Endothelial cell of umbilical vein (primary cell): ENCODE data around the gene OR10G2. TPM values are rescaled to one million over a fixed set of nuclear protein-coding genes. Genes with fewer than 3 reads are reported as not detected.

ENCODE experiments used
- BruUV-seq: library from RNA; stranded (reverse); fragments of 400-500 nt; replicated peaks from 2 replicates; lab custom pipeline; 2021; lab: Mats Ljungman, UMichigan
- CTCF ChIA-PET: fragments of 300-600, 350-600 bp; sonication (Branson Sonifier 250); formaldehyde crosslinking; loops from one replicate; lab custom pipeline; 2021; ENCODE audit warnings: antibody characterized with exemption, inconsistent platforms; lab: Charles Lee
- POLR2A ChIA-PET: fragments of 300-600, 350-600 bp; sonication (Branson Sonifier 250); formaldehyde crosslinking; loops from one replicate; lab custom pipeline; 2021; ENCODE audit warnings: antibody characterized with exemption, inconsistent platforms; lab: Charles Lee
- DNase-seq: peaks from one replicate; pipeline ENCODE4 v3.0.0-alpha.2; 2011; ENCODE audit warnings: low read depth, low spot score
- FAIRE-seq: peaks from 2 replicates; lab custom pipeline; 2011; peaks lifted over from hg19 to GRCh38; lab: Jason Lieb, UNC
- H2AFZ ChIP-seq: 2 replicates; pipeline ENCODE4 v1.6.0; 2012; ENCODE audit warnings: low read depth, low read length, control low read depth, inconsistent platforms
- H3K27ac ChIP-seq: 2 replicates; pipeline ENCODE4 v1.5.1; 2011; ENCODE audit warnings: low read depth, mild to moderate bottlenecking, control low read depth, low read length, moderate library complexity; ENCODE audit not compliant: insufficient read depth
- H3K27me3 ChIP-seq, 2 experiments: 2 replicates each; pipeline versions ENCODE4 v1.6.0 to v1.6.1; 2011; ENCODE audit warnings: low read length in 2 of 2, mixed read lengths in 1 of 2; ENCODE audit not compliant: control insufficient read depth in 2 of 2, insufficient read depth in 2 of 2
- H3K36me3 ChIP-seq, 2 experiments: 2 replicates in 1 of 2; 3 replicates in 1 of 2; pipeline ENCODE4 v1.5.1; 2011; ENCODE audit warnings: low read length in 2 of 2, mild to moderate bottlenecking in 1 of 2, moderate library complexity in 1 of 2; ENCODE audit not compliant: control insufficient read depth in 2 of 2, insufficient read depth in 2 of 2; ENCODE audit errors: extremely low read depth in 1 of 2
- H3K4me1 ChIP-seq: 3 replicates; pipeline ENCODE4 v1.5.1; 2011; ENCODE audit warnings: mild to moderate bottlenecking, low read length; ENCODE audit not compliant: control insufficient read depth, insufficient read depth; ENCODE audit errors: extremely low read depth
- H3K4me2 ChIP-seq: 2 replicates; pipeline ENCODE4 v1.6.1; 2011; ENCODE audit warnings: low read length, control low read depth, mixed read lengths; ENCODE audit not compliant: insufficient read depth
- H3K4me3 ChIP-seq, 3 experiments: fragments of 200-600 bp in 1 of 3; sonication (generic), shearing (Covaris generic) in 1 of 3; replicated peaks in 1 of 3; 2 replicates each; pipeline ENCODE4 v1.5.1; 2011 to 2016; ENCODE audit warnings: control low read depth in 3 of 3, low read length in 3 of 3, mild to moderate bottlenecking in 2 of 3, inconsistent platforms in 1 of 3, low read depth in 1 of 3, moderate library complexity in 1 of 3; ENCODE audit not compliant: insufficient read depth in 1 of 3
- H3K79me2 ChIP-seq: 2 replicates; pipeline ENCODE4 v1.6.0; 2012; ENCODE audit warnings: low read length, inconsistent platforms; ENCODE audit not compliant: control insufficient read depth, insufficient read depth
- H3K9ac ChIP-seq: replicated peaks from 2 replicates; pipeline ENCODE3; 2011; ENCODE audit warnings: low read length, control low read depth; ENCODE audit not compliant: insufficient read depth; ENCODE audit errors: extremely low read depth
- H3K9me1 ChIP-seq: replicated peaks from 3 replicates; pipeline ENCODE4 v1.6.0; 2011; ENCODE audit warnings: mild to moderate bottlenecking, low read length; ENCODE audit not compliant: control insufficient read depth, insufficient read depth; ENCODE audit errors: extremely low read depth
- H3K9me3 ChIP-seq: replicated peaks from 2 replicates; pipeline ENCODE4 v1.5.1; 2012; ENCODE audit warnings: low read length, inconsistent platforms; ENCODE audit not compliant: control insufficient read depth, insufficient read depth
- H4K20me1 ChIP-seq: replicated peaks from 2 replicates; pipeline ENCODE3; 2011; ENCODE audit warnings: mild to moderate bottlenecking, low read length; ENCODE audit not compliant: control insufficient read depth, insufficient read depth; ENCODE audit errors: extremely low read depth
- CTCF ChIP-seq, 2 donors: IDR thresholded peaks; 1 replicate in 1 of 2; 2 replicates in 1 of 2; pipeline ENCODE4 v1.5.1; 2011; ENCODE audit warnings: low read length in 2 of 2, mild to moderate bottlenecking in 2 of 2, moderate library complexity in 2 of 2, control low read depth in 1 of 2, inconsistent platforms in 1 of 2, low read depth in 1 of 2; ENCODE audit not compliant: insufficient read depth in 1 of 2; ENCODE audit errors: extremely low read depth in 1 of 2
- EZH2 ChIP-seq: IDR thresholded peaks from 2 replicates; pipeline ENCODE4 v1.6.1; 2012; ENCODE audit warnings: borderline replicate concordance, low read depth, mild to moderate bottlenecking, moderate library complexity, low read length, inconsistent platforms; ENCODE audit not compliant: severe bottlenecking
- FOS ChIP-seq: IDR thresholded peaks from 2 replicates; pipeline ENCODE4 v1.6.1; 2011; ENCODE audit warnings: mild to moderate bottlenecking, low read length, moderate library complexity, borderline replicate concordance; ENCODE audit not compliant: insufficient read depth
- GATA2 ChIP-seq: IDR thresholded peaks from 2 replicates; pipeline ENCODE4 v1.7.0; 2011; ENCODE audit warnings: low read depth, mild to moderate bottlenecking, moderate library complexity, mixed read lengths, low read length; ENCODE audit not compliant: insufficient read length, insufficient read depth
- JUN ChIP-seq: IDR thresholded peaks from 2 replicates; pipeline ENCODE4 v1.6.1; 2011; ENCODE audit warnings: borderline replicate concordance, low read depth; ENCODE audit not compliant: insufficient read length, insufficient read depth
- MAX ChIP-seq: IDR thresholded peaks from 2 replicates; pipeline ENCODE4 v1.6.1; 2011; ENCODE audit not compliant: insufficient read depth, insufficient read length
- MYC ChIP-seq: IDR thresholded peaks from one replicate; pipeline ENCODE4 v1.6.1; 2011; ENCODE audit warnings: mild to moderate bottlenecking, low read depth, low read length
- POLR2A ChIP-seq: IDR thresholded peaks from 2 replicates; pipeline ENCODE4 v1.6.1; 2012; ENCODE audit warnings: low read depth, mild to moderate bottlenecking, control low read depth, low read length
- POLR2AphosphoS5 ChIP-seq: IDR thresholded peaks from 2 replicates; pipeline ENCODE4 v1.6.1; 2012; ENCODE audit warnings: low read depth, mild to moderate bottlenecking, control low read depth, low read length, moderate library complexity; ENCODE audit not compliant: insufficient read depth
- dilution Hi-C: fragments of 300-500 bp; cut with MboI; formaldehyde crosslinking; loops from one replicate; pipeline ENCODE4 v1.15.0; 2019; ENCODE audit warnings: low sequenced_read_pairs; ENCODE audit not compliant: extremely low pct_ligation_motif_present
- intact Hi-C: fragments of 100-400 bp; cut with micrococcal nuclease; formaldehyde crosslinking; loops from one replicate; pipeline ENCODE4 v1.10.0; 2022
- polyA plus RNA-seq, 4 experiments: library from polyadenylated mRNA; depleted of rRNA in 3 of 4; stranded (reverse) in 3 of 4; unstranded in 1 of 4; fragments of >200 nt; gene quantifications; 2 replicates each; pipeline versions ENCODE4 v1.2.1 to v1.2.3, GENCODE V29; 2011 to 2012; ENCODE audit warnings: missing spikeins in 1 of 4
- total RNA-seq: library from RNA; stranded (reverse); gene quantifications from 2 replicates; pipeline ENCODE4 v1.2.3, GENCODE V29; 2021

Gene OR10G2
- total and polyA plus RNA-seq, 2 donors (not counting 3 experiments of a cell fraction or from before 2014, with no cell fraction given): not detected

GRCh38 chr14:21626491-21627230 lies 8.1 kb downstream of the OR10G2 start:
- DNase-seq (no peak), FAIRE-seq (no peak)
- Histone ChIP-seq H3K4me1 (no peaks in the 10 kb centered on the region), H3K79me2 (no peaks in the 10 kb centered on the region), H3K27me3 (no peaks in the 10 kb centered on the region), H3K27ac (no peak overlapping the region), H2AFZ (no peak overlapping the region), H3K36me3 (no peaks in the 10 kb centered on the region), H3K9me3 (no peaks in the 10 kb centered on the region), H4K20me1 (no peaks in the 10 kb centered on the region), H3K9ac (no peak overlapping the region), H3K9me1 (no peaks in the 10 kb centered on the region), H3K4me2 (no peak overlapping the region), H3K4me3 (no peak overlapping the region)
- POLR2A ChIA-PET: no interaction called here
- intact Hi-C loops (no loop called here), dilution Hi-C loops (no loop called here)
- BruUV-seq: no TSS peak
- CTCF ChIA-PET: no interaction called here
- TF ChIP-seq MAX (no peak), EZH2 (no peak), MYC (no peak), POLR2AphosphoS5 (no peak), JUN (no peak), FOS (no peak), POLR2A (no peak), CTCF (IDR thresholded peaks at IDR 0.05; ENCODE audit: extremely low read depth in 1 of 2, insufficient read depth in 1 of 2, low read depth in 1 of 2, low read length in 2 of 2) (no peak), GATA2 (no peak)
